ENCODE results near the gene KAT6B. TPM values are rescaled to one million over a fixed set of nuclear protein-coding genes. Genes with fewer than 3 reads are reported as not detected.
A peak's percentile ranks its signal among the peaks of the same experiment; 100 is the strongest.

KAT6B gene
- total RNA-seq, 1 donor from 2014 or later: 62.9 TPM

DNA sequence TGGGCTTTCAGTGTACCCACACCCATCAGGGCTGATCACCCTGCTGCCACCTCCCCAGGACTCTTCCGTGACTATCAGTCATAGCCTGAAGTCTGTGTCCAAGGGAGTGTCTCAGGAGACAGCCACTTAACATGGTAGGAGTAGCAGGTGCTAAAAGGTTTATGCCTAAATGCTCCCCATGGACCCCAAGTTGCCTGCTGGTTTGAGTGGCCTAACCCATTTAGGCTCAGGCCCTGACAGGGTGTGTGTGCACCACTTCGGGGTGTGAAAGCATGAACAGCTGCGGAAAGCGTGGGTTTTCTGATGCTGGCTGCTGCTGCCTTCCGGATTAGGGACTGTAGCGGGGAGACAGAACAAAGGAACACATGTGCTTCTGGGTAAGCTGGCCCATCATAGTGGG is 191.9 kb downstream of the KAT6B start:
- DNase-seq: peak; percentile 82

DNA sequence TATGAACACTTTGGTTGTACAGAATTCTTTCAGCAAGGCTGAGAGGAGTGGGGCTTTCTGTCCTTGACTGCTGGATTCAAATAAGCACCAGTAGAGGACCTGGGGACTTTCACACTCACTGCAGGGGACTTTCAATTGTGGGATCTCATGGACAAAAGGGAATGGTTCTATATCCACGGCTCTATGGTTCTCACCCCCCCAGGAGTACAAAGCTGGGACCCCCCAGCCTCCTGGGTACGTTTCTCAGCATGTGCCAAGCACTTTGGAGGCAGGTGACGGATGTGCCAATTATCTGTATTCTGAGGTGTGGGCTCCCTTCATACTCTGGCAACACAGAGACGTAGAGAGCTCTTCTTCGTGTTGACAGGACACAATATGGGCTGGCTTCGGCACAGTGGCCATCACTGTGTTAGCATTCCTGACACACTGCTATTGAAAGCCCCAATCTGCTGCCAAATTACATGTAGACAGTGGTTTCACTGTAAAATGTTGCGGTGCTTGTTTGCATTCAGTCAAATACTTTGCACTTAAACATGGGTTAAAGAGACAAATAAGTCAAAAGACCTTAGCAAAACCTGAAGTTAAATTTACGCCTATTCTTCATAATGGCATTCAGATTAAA is 192.4 kb downstream of the KAT6B start:
- no peak for DNase-seq

DNA sequence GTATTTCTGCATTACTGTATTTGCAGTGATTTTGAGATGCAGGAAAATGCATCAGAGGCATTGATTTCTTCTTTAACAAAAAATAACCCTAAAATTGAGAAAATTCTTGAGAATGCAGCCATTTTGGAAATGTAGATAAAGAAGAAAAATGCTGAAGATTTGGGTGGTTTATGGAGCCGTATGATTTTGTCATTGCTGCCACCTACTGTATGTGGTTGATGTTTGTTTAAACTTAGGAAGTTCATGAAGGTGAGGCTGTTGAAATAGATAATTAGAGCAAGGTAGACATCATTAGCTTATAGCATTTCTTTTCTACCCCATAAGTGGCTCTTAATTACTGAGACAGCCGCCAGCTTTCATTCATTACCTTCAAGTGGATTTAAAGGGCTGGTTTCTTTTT is 193.0 kb downstream of the KAT6B start:
- DNase-seq: peak; percentile 53

DNA sequence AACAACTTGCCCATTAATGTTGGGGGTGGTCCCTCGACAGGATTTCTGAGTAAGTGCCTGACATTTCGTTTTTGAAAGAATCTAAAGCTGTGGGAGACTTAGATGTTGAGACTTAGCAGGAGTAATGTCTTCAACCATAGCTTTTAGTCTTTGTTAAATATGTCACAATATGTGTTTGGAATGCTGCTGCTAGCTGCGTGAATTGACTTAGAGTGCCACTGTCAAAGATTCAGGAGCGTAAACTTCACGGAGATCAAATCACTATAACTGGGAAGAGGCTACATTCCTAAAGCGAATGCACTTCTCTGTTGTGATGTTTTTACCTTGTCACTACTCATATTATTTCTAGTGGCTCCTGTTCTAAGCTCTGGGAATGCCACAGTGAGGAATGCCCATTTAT is 193.8 kb downstream of the KAT6B start:
- DNase-seq: no peak

DNA sequence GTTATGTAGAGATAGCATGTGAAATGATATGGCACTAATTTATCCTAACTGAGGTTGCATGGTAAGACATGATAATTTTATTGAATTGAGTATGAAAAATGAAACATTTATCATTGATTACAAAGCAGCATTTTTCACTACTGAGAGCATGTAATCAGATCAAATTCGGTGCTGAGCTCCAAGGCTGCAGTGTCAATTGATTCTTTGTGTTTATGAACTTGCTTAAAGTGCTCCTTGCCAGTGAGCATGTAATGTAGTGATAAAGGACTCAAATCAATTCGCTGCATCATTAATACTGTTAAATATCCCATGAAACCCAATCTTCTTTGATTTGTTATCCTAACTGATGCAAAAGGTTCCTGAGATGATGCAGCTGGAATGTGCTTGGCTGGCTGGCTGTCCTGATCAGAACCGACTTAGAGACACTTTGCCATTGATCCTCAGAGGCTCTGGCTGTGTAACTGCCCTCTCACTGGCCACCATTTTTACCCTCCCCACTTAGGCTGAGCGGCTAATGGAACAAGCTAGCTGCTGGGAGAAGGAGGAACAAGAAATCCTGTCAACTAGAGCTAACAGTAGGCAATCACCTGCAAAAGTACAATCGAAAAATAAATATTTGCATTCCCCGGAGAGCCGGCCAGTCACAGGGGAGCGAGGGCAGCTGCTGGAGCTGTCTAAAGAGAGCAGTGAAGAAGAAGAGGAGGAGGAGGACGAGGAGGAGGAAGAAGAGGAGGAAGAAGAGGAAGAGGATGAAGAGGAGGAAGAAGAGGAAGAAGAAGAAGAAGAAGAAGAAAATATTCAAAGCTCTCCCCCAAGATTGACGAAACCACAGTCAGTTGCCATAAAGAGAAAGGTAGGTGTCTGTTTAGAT is 195.2 kb downstream of the KAT6B start:
- peak; percentile 62 for DNase-seq

DNA sequence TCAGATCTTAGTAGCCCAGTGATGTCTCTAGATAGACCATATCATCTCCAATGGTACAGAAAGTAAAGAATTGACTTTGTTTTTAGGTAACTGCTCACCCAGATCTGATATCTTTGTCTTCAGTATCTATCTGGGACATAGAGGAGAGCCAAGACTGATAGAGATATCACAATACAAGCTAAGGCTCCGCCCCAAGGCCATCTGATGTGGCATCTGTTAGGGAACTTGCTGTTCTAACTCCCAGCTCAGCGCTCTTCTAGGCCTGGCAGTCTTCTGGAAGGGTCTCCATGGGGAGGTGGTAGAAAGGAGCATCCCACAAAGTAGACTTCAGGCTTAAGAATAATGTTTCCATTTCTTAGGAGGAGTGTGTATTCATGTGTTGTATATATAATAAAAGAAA is 196.7 kb downstream of the KAT6B start:
- DNase-seq: no peak

DNA sequence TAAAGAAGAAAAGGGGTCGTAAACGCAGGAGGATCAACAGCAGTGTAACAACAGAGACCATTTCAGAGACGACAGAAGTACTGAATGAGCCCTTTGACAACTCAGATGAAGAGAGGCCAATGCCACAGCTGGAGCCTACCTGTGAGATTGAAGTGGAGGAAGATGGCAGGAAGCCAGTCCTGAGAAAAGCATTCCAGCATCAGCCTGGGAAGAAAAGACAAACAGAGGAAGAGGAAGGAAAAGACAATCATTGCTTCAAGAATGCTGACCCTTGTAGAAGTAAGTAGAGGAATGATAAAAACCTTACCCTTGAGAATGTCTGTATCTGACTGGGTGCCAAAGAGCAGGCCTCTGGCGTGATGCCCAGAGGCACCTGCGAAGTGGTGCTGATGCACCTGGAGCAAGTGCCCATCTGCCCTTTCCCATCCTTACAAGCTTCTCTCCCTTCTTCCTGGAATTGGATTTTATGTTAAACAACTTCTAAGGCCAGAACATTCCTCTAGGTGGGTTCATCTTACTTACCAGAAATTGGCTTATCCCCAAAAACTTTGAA is 198.6 kb downstream of the KAT6B start:
- no peak for DNase-seq

DNA sequence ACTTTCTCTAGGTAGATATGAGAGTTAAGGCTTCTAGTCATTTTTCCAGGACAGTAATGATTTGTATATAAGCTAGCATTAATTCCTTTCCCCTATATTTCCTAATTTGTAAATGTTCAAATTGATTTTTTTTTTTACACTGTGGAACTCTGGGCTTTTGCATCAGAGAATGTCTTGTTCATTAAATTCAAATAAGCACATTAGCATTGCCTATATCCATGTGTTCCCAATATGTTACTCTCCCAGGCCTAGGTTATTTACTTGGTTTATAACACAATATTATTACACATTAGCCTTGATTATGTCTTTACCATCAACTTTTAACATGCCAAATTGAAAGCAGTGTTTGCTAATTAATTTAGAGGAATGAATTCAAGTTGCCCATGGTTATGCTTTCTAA is 201.6 kb downstream of the KAT6B start:
- no peak for DNase-seq

DNA sequence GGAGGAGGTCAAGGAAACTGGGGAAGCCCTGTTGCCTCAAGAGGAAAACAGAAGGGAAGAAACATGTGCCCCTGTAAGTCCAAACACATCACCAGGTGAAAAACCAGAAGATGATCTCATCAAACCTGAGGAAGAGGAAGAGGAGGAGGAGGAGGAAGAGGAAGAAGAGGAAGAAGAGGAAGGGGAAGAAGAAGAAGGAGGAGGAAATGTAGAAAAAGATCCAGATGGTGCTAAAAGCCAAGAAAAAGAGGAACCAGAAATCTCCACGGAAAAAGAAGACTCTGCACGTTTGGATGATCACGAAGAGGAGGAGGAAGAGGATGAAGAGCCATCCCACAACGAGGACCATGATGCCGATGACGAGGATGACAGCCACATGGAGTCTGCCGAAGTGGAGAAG is 202.3 kb downstream of the KAT6B start:
- DNase-seq: no peak

DNA sequence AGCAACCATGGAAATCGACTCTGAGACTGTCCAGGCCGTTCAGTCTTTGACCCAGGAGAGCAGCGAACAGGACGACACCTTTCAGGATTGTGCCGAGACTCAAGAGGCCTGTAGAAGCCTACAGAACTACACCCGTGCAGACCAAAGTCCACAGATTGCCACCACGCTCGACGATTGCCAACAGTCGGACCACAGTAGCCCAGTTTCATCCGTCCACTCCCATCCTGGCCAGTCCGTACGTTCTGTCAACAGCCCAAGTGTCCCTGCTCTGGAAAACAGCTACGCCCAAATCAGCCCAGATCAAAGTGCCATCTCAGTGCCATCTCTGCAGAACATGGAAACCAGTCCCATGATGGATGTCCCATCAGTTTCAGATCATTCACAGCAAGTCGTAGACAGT is 203.0 kb downstream of the KAT6B start:
- DNase-seq: no peak

DNA sequence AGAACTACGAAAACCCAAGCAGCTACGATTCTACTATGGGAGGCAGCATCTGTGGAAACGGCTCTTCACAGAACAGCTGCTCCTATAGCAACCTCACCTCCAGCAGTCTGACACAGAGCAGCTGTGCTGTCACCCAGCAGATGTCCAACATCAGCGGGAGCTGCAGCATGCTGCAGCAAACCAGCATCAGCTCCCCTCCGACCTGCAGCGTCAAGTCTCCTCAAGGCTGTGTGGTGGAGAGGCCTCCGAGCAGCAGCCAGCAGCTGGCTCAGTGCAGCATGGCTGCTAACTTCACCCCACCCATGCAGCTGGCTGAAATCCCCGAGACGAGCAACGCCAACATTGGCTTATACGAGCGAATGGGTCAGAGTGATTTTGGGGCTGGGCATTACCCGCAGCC is 203.5 kb downstream of the KAT6B start:
- DNase-seq: peak; percentile 90

DNA sequence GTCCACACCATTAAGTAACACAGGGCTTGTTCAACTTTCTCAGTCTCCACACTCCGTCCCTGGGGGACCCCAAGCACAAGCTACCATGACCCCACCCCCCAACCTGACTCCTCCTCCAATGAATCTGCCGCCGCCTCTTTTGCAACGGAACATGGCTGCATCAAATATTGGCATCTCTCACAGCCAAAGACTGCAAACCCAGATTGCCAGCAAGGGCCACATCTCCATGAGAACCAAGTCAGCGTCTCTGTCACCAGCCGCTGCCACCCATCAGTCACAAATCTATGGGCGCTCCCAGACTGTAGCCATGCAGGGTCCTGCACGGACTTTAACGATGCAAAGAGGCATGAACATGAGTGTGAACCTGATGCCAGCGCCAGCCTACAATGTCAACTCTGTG is 204.0 kb downstream of the KAT6B start:
- DNase-seq: no peak

DNA sequence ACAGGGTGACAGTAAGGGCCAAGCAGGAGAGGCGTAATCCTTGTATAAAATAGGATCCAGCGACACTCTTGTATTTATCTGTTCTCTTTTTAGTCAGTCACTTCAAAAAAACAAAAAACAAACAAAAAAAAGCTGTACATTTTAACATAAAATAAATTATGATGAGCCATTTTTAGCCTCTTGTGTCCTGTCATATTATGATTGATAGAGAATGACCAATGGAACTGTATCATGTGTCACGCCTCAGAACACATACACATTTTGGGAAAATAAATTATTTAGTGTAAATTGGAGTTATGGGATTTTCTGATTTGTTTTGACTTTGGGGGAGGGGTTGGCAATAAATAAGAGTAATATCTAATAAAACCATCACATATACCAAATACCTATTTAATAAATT is 205.7 kb downstream of the KAT6B start:
- no peak for DNase-seq

DNA sequence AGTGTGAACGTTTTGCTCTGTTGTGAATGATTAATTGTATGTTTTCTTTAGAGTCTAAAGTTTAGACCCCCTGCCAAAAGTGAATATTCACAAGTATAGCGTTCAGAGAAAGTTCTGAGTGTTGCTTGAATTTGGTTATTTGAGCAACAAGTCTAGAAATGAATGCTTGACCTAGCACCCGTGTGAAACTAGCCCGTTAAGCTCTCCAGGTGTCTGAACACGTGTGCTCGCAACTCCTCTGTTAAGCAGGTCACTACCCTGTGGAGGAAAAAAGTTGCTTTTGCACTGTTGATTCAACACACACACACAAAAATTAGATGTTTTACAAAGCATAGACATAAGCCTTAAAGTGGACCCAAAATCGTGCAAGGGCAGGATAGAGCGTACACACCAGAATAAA is 206.4 kb downstream of the KAT6B start:
- DNase-seq: no peak

DNA sequence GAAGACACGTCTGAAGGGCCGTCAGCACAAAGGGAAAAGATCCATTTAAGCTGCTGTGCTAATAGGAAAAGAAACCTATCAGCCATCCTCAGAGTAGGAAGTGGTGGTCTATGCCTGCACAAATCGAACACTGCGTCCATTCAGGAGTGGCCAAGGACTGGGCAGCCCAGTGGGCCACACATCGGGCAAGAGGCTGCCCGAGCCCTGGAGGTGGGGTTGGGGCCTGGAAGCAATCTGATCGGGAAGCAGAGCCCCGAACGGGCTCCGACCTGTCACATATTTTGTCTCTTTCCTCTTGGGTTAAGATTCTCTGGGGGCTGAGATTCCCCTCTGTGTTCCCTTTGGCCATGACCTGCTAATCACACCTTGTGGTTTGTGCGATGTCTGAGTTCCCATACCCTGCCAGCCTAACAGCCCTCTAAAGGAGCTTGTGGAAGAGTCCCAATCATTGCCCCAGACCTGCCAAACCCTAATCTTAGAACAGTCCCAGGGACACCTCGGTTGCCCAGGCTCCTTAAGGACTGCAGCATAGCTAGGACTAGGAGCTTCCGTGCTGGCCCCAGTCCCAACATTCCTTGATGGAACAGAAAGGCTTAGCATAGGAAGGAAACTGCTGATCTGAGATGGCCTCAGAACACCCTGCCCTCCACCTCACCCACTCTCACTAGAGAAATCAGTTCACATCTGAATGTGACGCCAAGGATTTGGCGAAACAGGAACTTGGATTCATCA is 207.2 kb downstream of the KAT6B start:
- no peak for DNase-seq

DNA sequence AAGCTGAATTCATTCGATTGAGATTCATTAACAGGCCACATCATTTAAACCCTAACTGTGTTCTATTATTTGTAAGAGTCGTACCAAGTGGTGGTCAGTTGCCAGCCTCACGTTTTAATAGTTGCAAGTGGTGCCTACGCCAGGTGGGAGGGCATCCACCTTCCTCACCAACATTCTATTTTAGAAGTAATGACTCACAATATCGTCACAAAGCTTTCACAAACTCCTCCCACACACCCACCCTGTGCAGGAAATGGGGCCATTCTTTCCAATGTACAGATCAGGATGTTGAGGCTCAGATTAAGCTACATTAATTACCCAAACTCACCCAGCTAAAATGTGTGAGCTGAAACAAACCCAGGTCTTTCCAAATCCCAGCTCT is 207.7 kb downstream of the KAT6B start:
- DNase-seq: no peak

DNA sequence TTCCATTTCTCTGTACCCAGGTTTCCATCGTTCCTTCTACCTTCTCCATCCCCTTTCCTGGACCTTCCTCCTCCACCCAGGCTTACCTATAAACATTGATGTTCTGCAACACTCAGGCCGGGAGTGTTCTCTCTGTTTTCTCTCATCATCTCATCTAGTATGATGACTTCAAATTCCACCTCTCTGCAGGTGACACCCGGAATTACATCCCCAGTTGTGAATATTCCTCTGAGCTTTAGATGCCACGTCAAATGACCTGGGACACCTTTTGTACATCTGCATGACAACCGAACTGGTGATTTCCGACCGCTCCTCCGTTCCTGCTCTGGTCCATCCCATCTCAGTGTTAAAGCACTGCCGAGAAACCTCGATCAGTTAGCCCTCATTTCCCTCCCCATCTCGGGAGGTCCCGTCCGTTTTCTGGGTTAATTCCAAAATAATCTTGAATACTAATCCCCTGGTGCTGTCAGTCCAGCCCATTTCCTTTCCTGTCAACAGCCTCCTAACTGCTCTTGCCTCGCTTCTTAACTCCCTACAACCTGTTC is 208.4 kb downstream of the KAT6B start:
- no peak for DNase-seq

DNA sequence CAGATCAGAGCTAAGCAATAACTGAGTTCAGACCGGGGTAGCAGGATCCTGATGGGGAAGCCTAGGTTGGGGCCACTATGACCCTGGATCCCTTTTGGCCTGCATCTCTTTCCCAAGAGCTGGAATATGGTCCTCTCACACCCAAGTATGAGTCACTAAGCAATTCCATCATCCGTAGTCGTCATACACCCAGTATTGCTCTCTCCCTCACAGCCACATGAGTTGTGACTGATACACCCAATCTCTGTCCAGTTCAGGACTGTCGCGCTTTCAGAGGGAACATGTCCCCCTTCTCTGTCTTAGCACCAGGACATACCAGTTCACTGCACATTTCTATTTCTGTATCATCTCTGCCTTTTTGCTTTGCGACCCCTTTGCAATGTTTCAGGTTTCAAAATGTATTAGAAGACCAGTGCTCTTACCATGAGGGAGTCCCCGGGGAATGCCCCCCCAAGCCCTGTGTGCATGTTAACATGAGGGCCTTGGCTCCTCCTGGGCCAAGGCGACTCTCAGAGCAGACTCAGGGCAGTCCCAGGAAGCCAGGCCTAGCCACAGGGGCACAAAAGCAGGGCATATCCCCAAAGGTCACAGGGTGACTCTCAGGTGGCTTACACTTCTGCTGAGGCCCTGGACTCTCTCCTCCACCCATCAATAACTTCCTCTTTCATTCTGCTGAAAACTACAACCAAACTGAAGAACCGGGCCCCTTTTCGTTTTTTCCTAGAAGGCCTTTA is 209.7 kb downstream of the KAT6B start:
- no peak for DNase-seq

DNA sequence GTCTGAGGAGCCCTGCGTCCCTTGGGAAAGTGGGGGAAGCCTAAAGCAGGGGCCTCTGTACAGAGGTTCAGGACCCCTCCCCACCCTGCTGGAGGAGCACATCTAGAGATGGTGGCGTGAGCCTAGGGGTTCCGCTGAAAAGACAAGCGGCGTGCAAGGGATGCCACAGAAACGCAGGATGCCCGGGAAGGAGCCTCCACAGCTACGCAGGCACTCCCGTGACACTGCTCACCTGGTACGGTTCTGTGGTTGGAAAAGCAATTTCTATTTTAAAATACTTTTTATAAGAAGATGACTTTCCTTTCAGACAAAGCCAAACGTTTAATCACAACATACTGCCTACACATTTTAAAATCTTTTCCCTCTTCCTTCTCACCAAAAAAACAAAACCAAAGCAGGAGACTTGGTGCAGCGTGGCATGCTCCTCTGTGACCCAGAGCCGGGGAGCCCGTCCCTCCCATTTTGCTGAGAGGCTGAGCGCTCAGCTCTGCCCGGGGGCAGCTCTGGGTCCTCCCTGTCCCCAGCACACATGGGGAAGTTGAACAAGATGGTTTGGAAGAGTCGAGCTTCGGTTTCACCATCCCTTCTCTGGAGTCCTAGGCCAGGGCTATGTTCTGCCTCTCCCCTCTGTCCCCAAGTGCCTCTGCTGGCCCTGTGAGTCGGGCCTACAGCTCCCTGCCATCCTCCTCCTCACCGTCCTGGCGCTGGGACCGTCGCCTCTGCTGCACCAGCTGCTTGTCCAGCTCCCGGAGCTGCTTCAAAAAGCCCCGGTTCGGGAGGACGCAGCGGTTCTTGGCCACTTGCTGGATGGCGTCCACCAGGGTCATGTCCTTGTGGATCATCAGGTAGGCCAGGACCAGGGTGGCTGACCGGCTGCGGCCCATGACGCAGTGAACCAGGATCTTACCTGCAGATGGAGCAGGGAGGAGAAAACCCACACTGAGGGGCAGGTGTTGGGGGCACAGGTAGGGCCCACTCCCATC is 211.1 kb downstream of the KAT6B start:
- no peak for DNase-seq

DNA sequence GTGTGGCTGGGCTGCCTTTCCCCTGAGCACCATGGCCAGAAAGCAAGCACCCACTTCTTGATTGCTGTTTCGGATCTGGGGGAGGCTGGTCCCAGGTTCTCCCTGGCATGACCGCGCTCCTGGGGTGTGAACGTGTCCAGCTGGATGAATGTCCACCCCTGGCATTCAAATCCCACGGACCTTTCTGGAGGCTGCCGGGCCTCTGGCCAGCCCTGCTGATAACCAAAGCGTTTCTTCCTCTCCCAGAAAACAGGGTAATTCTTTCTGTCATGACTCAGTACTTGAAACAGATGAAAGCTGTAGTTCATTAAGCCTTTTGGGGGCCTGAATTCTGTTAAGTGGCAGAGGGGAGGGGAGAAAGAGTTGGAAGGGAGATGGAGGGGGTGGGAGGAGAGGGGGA is 211.9 kb downstream of the KAT6B start:
- DNase-seq: no peak

DNA sequence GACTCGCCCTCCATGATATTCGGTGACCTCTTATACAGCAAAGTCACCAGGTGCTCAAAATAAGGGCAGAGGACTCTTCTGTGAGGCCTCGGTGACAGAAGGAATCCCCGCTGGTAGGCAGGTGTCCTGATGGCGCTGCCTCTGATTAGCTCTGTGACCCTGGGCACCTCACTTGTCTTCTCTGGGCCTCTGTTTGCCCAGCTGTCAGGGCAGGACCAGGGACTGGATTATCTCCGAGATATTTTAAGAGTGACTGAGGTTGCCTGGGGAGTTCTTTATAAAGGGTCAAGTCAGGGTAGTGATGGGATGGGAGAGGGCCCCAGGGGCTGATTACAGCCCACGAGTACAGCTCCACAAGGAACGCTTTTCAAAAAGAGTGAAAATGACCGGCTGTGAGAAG is 214.2 kb downstream of the KAT6B start:
- DNase-seq: peak; percentile 57
